NT2/D1 (cell line): ENCODE data around the gene LMAN2.

ENCODE experiments used
- DNase-seq: peaks from one replicate; pipeline ENCODE4 v3.0.0-alpha.2; 2011; ENCODE audit warnings: low read depth, low spot score
- H3K27me3 ChIP-seq: 2 replicates; pipeline ENCODE4 v1.6.0; 2011; ENCODE audit warnings: mild to moderate bottlenecking; ENCODE audit not compliant: insufficient read length, insufficient read depth
- H3K36me3 ChIP-seq: 2 replicates; pipeline ENCODE4 v1.6.1; 2011; ENCODE audit warnings: mild to moderate bottlenecking, low read length, mixed read lengths; ENCODE audit not compliant: insufficient read depth, insufficient read length
- H3K4me1 ChIP-seq: 2 replicates; pipeline ENCODE4 v1.5.1; 2011; ENCODE audit not compliant: insufficient read depth, insufficient read length
- H3K4me3 ChIP-seq: 2 replicates; pipeline ENCODE4 v1.5.1; 2011; ENCODE audit warnings: low read depth; ENCODE audit not compliant: insufficient read length
- H3K9ac ChIP-seq: 2 replicates; pipeline ENCODE4 v1.6.0; 2011; ENCODE audit warnings: low read depth; ENCODE audit not compliant: insufficient read length
- H3K9me3 ChIP-seq: 2 replicates; pipeline ENCODE4 v1.5.1; 2011; ENCODE audit warnings: mild to moderate bottlenecking, low read length; ENCODE audit not compliant: insufficient read depth
- SUZ12 ChIP-seq: IDR thresholded peaks from 2 replicates; pipeline ENCODE4 v1.6.1; 2011; ENCODE audit not compliant: insufficient read length, insufficient read depth; ENCODE audit errors: extremely low read depth
- YY1 ChIP-seq: IDR thresholded peaks from 2 replicates; pipeline ENCODE4 v1.6.1; 2011; ENCODE audit not compliant: insufficient read length, insufficient read depth
- ZNF274 ChIP-seq: IDR thresholded peaks from 2 replicates; pipeline ENCODE4 v1.6.1; 2011; ENCODE audit warnings: mild to moderate bottlenecking, low read depth, low read length

Gene LMAN2

GRCh38 chr5:177356746-177357145 is 5.3 kb upstream of the LMAN2 start:
- TF ChIP-seq ZNF274 (no peak), SUZ12 (no peak), YY1 (no peak)
- no peak overlapping the region for H3K4me3 ChIP-seq
- no peak for DNase-seq
- peaks cover 3% of the 10 kb centered on the region for H3K27me3 ChIP-seq
- H3K36me3 ChIP-seq = no peaks in the 10 kb centered on the region
- peaks cover 5% of the 10 kb centered on the region for H3K4me1 ChIP-seq
- H3K9me3 ChIP-seq = peaks cover 6% of the 10 kb centered on the region; the same call in 1 of the 2 replicates
- H3K9ac ChIP-seq = no peak overlapping the region

DNA sequence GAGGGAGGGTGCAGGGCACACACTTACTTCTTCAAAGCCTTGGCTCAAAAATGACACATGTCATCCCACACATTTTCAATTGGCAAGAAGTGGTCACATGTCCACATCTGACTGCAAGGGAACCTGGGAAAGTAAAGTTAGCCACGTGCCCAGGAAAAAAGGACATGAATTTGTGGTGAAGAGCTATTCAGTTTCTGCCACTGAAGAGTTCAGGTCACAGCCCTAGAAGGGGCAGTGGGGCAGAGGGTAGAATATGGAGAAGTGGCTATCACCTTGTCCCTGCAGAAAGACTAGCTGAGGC is 4.3 kb upstream of the LMAN2 start:
- DNase-seq = no peak
- Histone ChIP-seq H3K4me3 (no peak overlapping the region), H3K9me3 (peaks cover 6% of the 10 kb centered on the region; the same call in 1 of the 2 replicates), H3K9ac (no peak overlapping the region), H3K36me3 (no peaks in the 10 kb centered on the region), H3K27me3 (peaks cover 3% of the 10 kb centered on the region), H3K4me1 (peaks cover 5% of the 10 kb centered on the region)
- no peak for TF ChIP-seq YY1
- no peak for TF ChIP-seq SUZ12
- TF ChIP-seq ZNF274 = no peak

DNA sequence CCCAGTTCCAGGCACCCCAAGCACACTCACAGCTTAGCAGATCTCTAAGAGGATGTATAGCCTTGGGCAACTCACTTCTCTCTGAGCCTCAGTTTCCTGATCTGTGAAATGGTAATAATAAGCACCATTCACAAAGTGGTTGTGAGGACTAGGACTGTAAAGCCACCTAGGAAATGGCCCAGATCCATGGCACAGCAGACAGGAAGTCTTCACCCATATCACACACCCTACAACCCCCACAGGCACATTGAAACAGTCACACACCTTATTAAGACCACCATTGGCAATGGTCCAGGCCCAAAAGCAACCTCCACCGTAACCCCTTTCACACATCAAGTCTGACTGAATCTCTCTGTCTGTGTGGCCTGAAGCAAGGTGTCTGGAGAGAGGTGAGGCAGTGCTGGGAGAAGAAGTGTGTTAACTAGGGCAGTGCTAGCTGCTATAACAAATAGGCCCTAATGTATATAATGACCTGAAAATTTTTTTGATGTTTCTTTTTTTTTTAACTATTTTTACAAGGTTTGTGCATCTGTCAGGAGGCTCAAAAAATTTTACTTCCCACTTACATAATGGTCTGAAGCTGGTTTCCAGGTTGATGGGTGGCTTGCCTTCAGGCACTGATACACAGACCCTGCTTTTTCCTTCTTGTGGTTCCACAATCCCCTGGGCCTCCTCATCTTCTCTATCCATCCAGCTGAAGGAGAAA is 3.8 kb upstream of the LMAN2 start:
- TF ChIP-seq ZNF274 (no peak), YY1 (no peak), SUZ12 (no peak)
- no peak for DNase-seq
- H3K4me1 ChIP-seq = peaks cover 5% of the 10 kb centered on the region
- H3K9me3 ChIP-seq = peaks cover 6% of the 10 kb centered on the region; the same call in 1 of the 2 replicates
- peaks cover 3% of the 10 kb centered on the region for H3K36me3 ChIP-seq
- peaks cover 3% of the 10 kb centered on the region for H3K27me3 ChIP-seq
- H3K9ac ChIP-seq = no peak overlapping the region
- H3K4me3 ChIP-seq = no peak overlapping the region

- Histone ChIP-seq H3K36me3 (peaks cover 9% of the 10 kb centered on the region), H3K9ac (no peak overlapping the region), H3K4me1 (peaks cover 7% of the 10 kb centered on the region), H3K4me3 (no peak overlapping the region), H3K9me3 (peaks cover 6% of the 10 kb centered on the region; the same call in 1 of the 2 replicates), H3K27me3 (peaks cover 3% of the 10 kb centered on the region)
- no peak for DNase-seq
- TF ChIP-seq YY1 (no peak), ZNF274 (no peak), SUZ12 (no peak)
These were observed 3.2 kb upstream of the LMAN2 start for GRCh38 chr5:177354711-177355110.

DNA sequence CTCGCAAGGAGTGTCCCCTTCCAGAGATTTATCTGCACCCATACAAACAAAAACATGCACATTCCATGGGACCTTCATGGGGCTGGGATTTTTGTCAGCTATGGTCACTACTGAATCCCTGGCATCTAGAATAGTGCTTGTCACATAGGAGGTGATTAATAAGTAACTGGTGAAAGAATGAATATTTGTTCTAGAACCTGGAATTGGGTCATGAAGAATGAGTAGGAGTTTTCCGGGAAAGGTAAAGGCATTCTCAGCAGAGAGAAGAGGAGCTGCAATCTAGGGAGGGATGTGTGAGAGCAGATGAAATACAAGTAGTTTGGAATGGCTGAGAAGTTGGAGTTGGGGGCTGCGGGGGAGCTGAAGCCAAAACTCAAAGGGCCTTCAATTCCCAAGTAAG is 2.8 kb upstream of the LMAN2 start:
- DNase-seq = no peak
- H3K9ac ChIP-seq = no peak overlapping the region
- peaks cover 14% of the 10 kb centered on the region for H3K36me3 ChIP-seq
- peaks cover 7% of the 10 kb centered on the region for H3K4me1 ChIP-seq
- no peak overlapping the region for H3K4me3 ChIP-seq
- H3K9me3 ChIP-seq = peaks cover 6% of the 10 kb centered on the region; the same call in 1 of the 2 replicates
- TF ChIP-seq YY1 = no peak
- TF ChIP-seq ZNF274 = no peak
- no peak for TF ChIP-seq SUZ12
- H3K27me3 ChIP-seq = peaks cover 3% of the 10 kb centered on the region

DNA sequence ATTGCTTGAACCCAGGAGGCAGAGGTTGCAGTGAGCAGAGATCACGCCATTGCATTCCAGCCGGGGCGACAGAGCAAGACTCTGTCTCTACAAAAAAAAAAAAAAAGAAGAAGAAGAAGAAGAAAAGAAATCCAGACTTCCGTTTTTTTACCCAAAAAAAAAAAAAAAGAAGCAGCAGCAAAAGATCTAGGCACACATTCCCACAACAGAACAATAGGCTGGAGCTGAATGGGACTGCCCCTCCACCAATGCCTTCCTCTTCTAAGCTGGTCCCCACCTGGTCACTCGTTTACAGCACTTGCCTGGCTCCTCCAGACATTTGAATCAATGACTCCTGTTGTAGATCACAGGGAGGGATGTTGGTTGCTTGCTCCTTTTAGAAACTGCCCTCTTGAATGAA is 1.6 kb upstream of the LMAN2 start:
- peaks cover 4% of the 10 kb centered on the region for H3K4me1 ChIP-seq
- H3K27me3 ChIP-seq = peaks cover 3% of the 10 kb centered on the region
- H3K9ac ChIP-seq = no peak overlapping the region
- peaks cover 6% of the 10 kb centered on the region; the same call in 1 of the 2 replicates for H3K9me3 ChIP-seq
- no peak for DNase-seq
- H3K4me3 ChIP-seq = no peak overlapping the region
- peaks cover 18% of the 10 kb centered on the region for H3K36me3 ChIP-seq
- TF ChIP-seq SUZ12 = no peak
- no peak for TF ChIP-seq ZNF274
- no peak for TF ChIP-seq YY1

GRCh38 chr5:177350776-177351391 is 584 bp downstream of the LMAN2 start:
- peaks cover 6% of the 10 kb centered on the region; the same call in 1 of the 2 replicates for H3K9me3 ChIP-seq

More at GRCh38 chr5:177350776-177351391, 584 bp downstream of the LMAN2 start:
- Histone ChIP-seq H3K27me3 (peaks cover 3% of the 10 kb centered on the region), H3K9ac (peak overlapping the region; percentile 97), H3K4me1 (peaks cover 3% of the 10 kb centered on the region), H3K36me3 (peaks cover 29% of the 10 kb centered on the region), H3K4me3 (peak overlapping the region; percentile 97)
- TF ChIP-seq ZNF274 = no peak
- TF ChIP-seq YY1 = no peak
- no peak for TF ChIP-seq SUZ12
- no peak for DNase-seq
